Peyer's patch (tissue), 4 donors: ENCODE measurements around the gene KCNQ2. TPM values are rescaled to one million over a fixed set of nuclear protein-coding genes. Genes with fewer than 3 reads are reported as not detected.

ENCODE experiments used
- DNase-seq, 3 donors: peaks; one replicate each; pipeline ENCODE4 v3.0.0-alpha.2; 2017 to 2019
- H3K27ac ChIP-seq, 4 donors: fragments of 200-600 bp; sonication (generic); one replicate each; pipeline ENCODE4 v1.5.1; 2016 to 2019
- H3K27me3 ChIP-seq, 2 donors: fragments of 200-600 bp; sonication (generic); one replicate each; pipeline ENCODE4 v1.5.1; 2019
- H3K36me3 ChIP-seq, 3 donors: fragments of 200-600 bp; sonication (generic); one replicate each; pipeline ENCODE4 v1.5.1; 2016 to 2019
- H3K4me1 ChIP-seq, 4 donors: fragments of 200-600 bp; sonication (generic); one replicate each; pipeline ENCODE4 v1.5.1; 2016 to 2019
- H3K4me3 ChIP-seq, 4 donors: fragments of 200-600 bp; sonication (generic); 1 replicate in 3 of 4; 2 replicates in 1 of 4; pipeline ENCODE4 v1.5.1; 2016 to 2019; ENCODE audit warnings: mild to moderate bottlenecking in 1 of 4
- H3K9me3 ChIP-seq, 4 donors: fragments of 200-600 bp; sonication (generic); one replicate each; pipeline ENCODE4 v1.5.1; 2016 to 2019; ENCODE audit warnings: mild to moderate bottlenecking in 1 of 4
- POLR2A ChIP-seq, 2 donors: fragments of 450-650 bp; IDR thresholded peaks; one replicate each; pipeline ENCODE4 v1.5.1; 2017; ENCODE audit warnings: antibody characterized with exemption in 2 of 2, mild to moderate bottlenecking in 2 of 2, moderate library complexity in 2 of 2
- total RNA-seq, 4 donors: library from RNA; depleted of rRNA; stranded (reverse); fragments of >200 nt; gene quantifications; one replicate each; pipeline ENCODE4 v1.1.0, GENCODE V29; 2016
- TF ChIP-seq, protein P1 (sequence below), 6 experiments: fragments of 450-650 bp in 4 of 6; fragments of 200-600 bp in 2 of 6; sonication (generic) in 1 of 6; IDR thresholded peaks; one replicate each; pipeline ENCODE4 v1.5.1; 2017 to 2019; ENCODE audit warnings: antibody characterized with exemption in 6 of 6, mild to moderate bottlenecking in 3 of 6, moderate library complexity in 1 of 6

The KCNQ2 gene
- total RNA-seq, 4 donors from 2014 or later = not detected

DNA sequence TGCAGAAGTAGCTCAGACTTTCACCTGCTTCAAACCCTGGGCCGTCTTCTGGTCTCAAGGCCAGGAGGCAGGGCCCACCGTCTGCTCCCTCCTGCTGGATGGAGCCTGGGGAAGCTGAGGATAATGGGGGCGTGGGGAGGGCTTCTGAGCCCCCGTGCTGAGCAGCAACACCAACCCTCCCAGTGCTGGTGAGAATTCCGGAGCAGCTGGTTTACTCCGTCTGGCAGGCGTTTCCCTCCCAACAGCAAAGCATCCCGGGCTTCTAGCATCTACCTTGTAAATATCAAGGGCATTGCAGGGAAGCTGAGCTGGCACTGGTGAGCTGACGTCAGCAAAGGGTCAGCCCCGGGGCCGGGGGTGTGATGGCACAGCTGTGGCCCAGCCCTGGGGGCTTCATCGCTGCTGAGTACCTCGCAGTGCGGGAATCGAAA lies 94.5 kb downstream of the KCNQ2 start:
- no peak overlapping the region for H3K27ac ChIP-seq
- no peaks in the 10 kb centered on the region for H3K4me1 ChIP-seq
- no peaks in the 10 kb centered on the region for H3K36me3 ChIP-seq
- TF ChIP-seq POLR2A (IDR thresholded peaks at IDR 0.05) = no peak
- TF ChIP-seq, protein P1, sequence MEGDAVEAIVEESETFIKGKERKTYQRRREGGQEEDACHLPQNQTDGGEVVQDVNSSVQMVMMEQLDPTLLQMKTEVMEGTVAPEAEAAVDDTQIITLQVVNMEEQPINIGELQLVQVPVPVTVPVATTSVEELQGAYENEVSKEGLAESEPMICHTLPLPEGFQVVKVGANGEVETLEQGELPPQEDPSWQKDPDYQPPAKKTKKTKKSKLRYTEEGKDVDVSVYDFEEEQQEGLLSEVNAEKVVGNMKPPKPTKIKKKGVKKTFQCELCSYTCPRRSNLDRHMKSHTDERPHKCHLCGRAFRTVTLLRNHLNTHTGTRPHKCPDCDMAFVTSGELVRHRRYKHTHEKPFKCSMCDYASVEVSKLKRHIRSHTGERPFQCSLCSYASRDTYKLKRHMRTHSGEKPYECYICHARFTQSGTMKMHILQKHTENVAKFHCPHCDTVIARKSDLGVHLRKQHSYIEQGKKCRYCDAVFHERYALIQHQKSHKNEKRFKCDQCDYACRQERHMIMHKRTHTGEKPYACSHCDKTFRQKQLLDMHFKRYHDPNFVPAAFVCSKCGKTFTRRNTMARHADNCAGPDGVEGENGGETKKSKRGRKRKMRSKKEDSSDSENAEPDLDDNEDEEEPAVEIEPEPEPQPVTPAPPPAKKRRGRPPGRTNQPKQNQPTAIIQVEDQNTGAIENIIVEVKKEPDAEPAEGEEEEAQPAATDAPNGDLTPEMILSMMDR (IDR thresholded peaks at IDR 0.05) = no peak
- H3K9me3 ChIP-seq = no peaks in the 10 kb centered on the region
- H3K4me3 ChIP-seq = no peak overlapping the region
- H3K27me3 ChIP-seq = no peaks in the 10 kb centered on the region
- DNase-seq = no peak

DNA sequence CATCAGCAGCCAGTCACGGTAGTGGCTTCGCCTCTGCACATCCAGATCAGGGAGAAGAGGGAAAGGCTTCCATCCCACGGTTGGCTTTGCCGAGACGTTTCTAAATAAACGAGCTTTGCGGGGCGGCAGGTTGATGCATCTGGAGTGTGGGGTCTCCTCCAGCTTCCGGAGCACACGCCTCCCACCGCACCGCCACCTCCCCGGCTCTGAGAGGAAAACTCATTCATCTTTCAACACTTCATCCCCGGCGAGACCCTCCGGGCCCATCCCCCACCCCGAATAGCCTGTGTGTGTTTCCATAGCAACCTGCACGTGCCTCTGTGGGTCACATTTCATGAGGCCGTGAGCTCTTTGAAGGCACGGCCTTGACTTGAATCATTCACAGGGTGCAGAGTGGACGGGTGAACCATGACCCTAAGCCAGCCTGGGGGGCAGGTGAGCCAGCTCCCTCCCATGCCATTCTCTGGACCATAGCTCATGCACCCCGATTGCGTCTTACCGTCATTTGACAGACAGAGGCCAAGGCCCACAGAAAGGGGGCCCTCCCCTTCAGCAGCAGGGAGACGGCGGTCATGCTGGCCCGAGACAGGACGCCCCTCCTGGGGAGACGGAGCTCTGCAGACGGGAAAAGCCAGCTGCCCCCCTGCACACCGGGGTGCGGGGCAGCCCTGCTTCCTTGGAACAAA lies 95.1 kb downstream of the KCNQ2 start:
- H3K4me3 ChIP-seq = no peak overlapping the region
- no peaks in the 10 kb centered on the region for H3K36me3 ChIP-seq
- no peak for TF ChIP-seq POLR2A (IDR thresholded peaks at IDR 0.05)
- TF ChIP-seq, protein P1 (IDR thresholded peaks at IDR 0.05) = no peak
- no peak overlapping the region for H3K27ac ChIP-seq
- no peaks in the 10 kb centered on the region for H3K4me1 ChIP-seq
- H3K9me3 ChIP-seq = no peaks in the 10 kb centered on the region
- no peak for DNase-seq
- H3K27me3 ChIP-seq = no peaks in the 10 kb centered on the region

DNA sequence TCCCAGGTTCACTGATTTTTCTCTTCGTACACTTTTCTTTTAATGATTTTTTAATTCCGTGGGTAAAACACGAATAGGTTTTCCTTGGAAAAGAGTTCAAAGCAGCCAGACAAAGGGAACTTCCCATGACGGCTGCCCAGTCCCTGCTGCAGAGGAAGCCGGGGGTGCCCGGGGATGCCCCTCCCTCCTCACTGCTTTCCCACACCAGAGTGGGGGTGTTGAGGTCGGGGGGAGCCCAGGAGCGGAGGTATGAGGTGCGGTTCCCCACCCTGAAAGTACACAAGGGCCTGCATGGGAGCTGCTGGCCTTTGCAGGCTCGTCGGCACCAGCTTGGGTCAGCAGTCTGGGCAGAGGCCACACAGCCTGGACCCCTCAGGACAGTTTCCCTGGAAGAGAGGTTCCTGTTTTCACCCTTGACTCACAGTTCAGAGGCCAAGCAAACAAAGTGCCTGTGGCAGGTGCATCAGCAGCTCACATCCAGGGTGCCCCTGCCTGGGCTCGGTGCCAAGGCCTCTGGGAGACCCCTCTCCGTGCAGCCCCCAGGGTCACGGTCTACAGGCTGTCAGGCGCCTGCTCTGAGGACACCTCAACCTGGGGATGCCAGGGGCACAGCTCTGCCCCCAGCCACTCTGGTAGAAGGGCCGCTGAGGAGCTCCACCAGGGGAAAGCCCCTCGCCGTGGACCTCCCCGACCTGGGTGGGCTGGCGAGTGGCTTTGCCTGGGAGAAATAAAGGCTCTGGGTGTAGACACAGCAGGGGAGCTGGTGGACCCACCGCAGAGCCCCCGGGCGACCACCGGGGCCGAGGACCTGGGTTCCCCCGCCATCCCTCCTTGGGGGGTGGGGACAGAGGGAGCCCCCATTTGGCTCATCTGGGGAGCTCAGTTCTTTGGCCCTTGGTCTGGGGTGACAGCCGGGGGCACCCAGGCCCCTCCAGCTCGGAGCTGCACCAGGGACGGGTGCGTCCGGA lies 95.9 kb downstream of the KCNQ2 start:
- TF ChIP-seq, protein P1 (IDR thresholded peaks at IDR 0.05) = no peak
- TF ChIP-seq POLR2A (IDR thresholded peaks at IDR 0.05) = no peak
- H3K4me1 ChIP-seq = no peaks in the 10 kb centered on the region
- H3K4me3 ChIP-seq = no peak overlapping the region
- DNase-seq = no peak
- no peak overlapping the region for H3K27ac ChIP-seq
- no peaks in the 10 kb centered on the region for H3K36me3 ChIP-seq
- no peaks in the 10 kb centered on the region for H3K27me3 ChIP-seq
- H3K9me3 ChIP-seq = no peaks in the 10 kb centered on the region

DNA sequence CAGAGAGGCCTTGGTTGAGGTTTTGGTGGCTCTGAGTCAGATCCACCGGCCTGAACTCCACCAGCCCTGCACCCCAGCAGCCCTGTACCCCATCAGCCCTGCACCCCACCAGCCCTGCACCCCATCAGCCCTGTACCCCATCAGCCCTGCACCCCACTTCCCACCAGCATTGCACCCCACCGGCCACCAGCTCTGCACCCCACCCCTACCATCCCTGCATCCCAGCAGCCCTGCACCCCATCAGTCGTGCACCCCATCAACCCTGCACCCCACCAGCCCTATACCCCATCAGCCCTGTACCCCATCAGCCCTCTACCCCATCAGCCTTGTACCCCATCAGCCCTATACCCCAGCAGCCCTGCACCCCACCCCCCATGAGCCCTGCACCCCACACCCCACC lies 97.0 kb downstream of the KCNQ2 start:
- no peaks in the 10 kb centered on the region for H3K9me3 ChIP-seq
- H3K36me3 ChIP-seq = no peaks in the 10 kb centered on the region
- no peak for DNase-seq
- H3K27me3 ChIP-seq = no peaks in the 10 kb centered on the region
- TF ChIP-seq, protein P1 (IDR thresholded peaks at IDR 0.05) = no peak
- TF ChIP-seq POLR2A (IDR thresholded peaks at IDR 0.05) = no peak
- no peak overlapping the region for H3K27ac ChIP-seq
- H3K4me1 ChIP-seq = no peaks in the 10 kb centered on the region
- no peak overlapping the region for H3K4me3 ChIP-seq

DNA sequence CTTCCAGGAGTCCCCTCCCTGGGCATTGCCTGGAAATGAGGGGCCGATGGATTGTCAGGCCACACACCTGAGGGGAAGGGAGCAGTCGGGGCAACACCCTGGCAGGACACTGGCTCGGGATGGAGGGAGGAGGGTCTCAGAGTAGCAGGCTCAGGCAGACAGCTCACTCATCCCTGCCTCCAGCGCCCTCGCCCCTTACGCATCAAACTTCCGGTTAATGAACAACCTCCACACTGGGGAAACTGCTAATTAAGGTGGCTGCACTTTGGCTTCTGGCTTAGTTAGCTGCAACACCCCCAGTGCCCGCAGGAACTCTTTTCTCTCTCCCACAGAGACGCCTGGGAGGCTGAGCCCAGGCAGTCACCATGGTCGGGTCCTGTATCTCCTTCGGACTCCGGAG lies 98.0 kb downstream of the KCNQ2 start:
- Histone ChIP-seq H3K9me3 (no peaks in the 10 kb centered on the region), H3K27me3 (no peaks in the 10 kb centered on the region), H3K4me1 (no peaks in the 10 kb centered on the region), H3K36me3 (no peaks in the 10 kb centered on the region), H3K4me3 (no peak overlapping the region), H3K27ac (no peak overlapping the region)
- no peak for TF ChIP-seq POLR2A (IDR thresholded peaks at IDR 0.05)
- TF ChIP-seq, protein P1 (IDR thresholded peaks at IDR 0.05) = no peak
- no peak for DNase-seq
